ENCODE data around the gene TXNDC2.

DNA sequence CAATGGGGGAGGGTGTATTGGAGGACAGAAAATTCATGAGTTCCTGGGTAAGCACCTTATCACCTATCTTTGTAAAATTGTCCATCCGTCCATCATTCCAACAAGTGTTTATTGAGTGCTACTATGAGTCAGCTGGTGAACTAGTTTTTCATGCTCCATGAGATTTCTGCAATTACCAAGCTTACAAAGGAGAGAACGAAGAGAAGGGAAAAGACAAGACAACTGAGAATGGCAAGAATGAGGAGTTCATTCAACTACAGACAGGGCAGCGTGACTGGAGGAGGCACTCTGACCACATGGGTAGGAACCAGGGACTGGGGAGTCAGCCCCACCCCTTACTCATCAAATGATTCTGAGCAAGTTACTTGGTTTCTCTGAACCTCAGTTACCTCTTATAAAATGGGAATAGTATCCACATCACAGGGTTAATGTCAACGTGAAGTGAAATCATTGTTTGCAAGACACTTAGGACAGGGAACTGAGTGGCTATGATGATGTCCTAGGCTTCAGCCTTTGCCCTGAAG lies 18.6 kb upstream of the TXNDC2 start:
- TF ChIP-seq, protein P1, sequence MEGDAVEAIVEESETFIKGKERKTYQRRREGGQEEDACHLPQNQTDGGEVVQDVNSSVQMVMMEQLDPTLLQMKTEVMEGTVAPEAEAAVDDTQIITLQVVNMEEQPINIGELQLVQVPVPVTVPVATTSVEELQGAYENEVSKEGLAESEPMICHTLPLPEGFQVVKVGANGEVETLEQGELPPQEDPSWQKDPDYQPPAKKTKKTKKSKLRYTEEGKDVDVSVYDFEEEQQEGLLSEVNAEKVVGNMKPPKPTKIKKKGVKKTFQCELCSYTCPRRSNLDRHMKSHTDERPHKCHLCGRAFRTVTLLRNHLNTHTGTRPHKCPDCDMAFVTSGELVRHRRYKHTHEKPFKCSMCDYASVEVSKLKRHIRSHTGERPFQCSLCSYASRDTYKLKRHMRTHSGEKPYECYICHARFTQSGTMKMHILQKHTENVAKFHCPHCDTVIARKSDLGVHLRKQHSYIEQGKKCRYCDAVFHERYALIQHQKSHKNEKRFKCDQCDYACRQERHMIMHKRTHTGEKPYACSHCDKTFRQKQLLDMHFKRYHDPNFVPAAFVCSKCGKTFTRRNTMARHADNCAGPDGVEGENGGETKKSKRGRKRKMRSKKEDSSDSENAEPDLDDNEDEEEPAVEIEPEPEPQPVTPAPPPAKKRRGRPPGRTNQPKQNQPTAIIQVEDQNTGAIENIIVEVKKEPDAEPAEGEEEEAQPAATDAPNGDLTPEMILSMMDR (conservative IDR thresholded peaks at IDR 0.05; ENCODE audit: low read length): no peak
- no peak for TF ChIP-seq EZH2phosphoT487 (IDR thresholded peaks at IDR 0.05; ENCODE audit: borderline replicate concordance)
